Measurements from ENCODE around the gene RGS10. TPM values are rescaled to one million over a fixed set of nuclear protein-coding genes. Genes with fewer than 3 reads are reported as not detected.

The RGS10 gene
- total and polyA plus RNA-seq, 10 of the 15 experiments (the other 5 are each of a cell fraction or from before 2014, with no cell fraction given): 72.8 to 193 (median 127) TPM

- Histone ChIP-seq H3K9ac (ENCODE audit: control insufficient read depth, insufficient read depth, low read length) (no peak overlapping the region), H3K79me2 (ENCODE audit: control insufficient read depth, insufficient read depth, low read length) (peaks cover 10% of the 10 kb centered on the region), H3K4me1 (ENCODE audit: control insufficient read depth, insufficient read depth, low read length) (peaks cover 6% of the 10 kb centered on the region), H3K4me2 (ENCODE audit: control insufficient read depth, insufficient read depth) (no peak overlapping the region), H3K36me3 (ENCODE audit: control insufficient read depth in 2 of 2, insufficient read depth in 2 of 2, low read length in 1 of 2) (peaks cover 20 to 26% of the 10 kb centered on the region in 2 experiments; a peak in 3 of 4 replicates), H3K9me3 (replicated peaks; ENCODE audit: control insufficient read depth, insufficient read depth, low read length) (no peaks in the 10 kb centered on the region), H2AFZ (ENCODE audit: control insufficient read depth, low read depth, low read length) (no peak overlapping the region), H3K27me3 (replicated peaks in 1 of 2; ENCODE audit: control insufficient read depth in 2 of 2, insufficient read depth in 2 of 2, low read length in 1 of 2) (no peaks in the 10 kb centered on the region), H3K4me3 (no peak overlapping the region), H4K20me1 (ENCODE audit: control insufficient read depth, insufficient read depth) (no peaks in the 10 kb centered on the region), H3K27ac (ENCODE audit: control insufficient read depth, insufficient read depth) (no peak overlapping the region)
- intact Hi-C loops (cut with micrococcal nuclease; ENCODE audit: unreplicated experiment): no loop called here
- in situ Hi-C loops (cut with MboI): no loop called here
- no TSS peak for BruUV-seq (replicated peaks)
- ChIA-PET POLR2A (interaction anchor here (0.6 to 1.2 kb wide), 2 partner anchors 11 to 15 kb away, joined by 3 to 5 read pairs; no protein-coding TSS in a partner anchor), SMC1A (ENCODE audit: uncharacterized antibody, unreplicated experiment) (no interaction called here), RAD21 (ENCODE audit: unreplicated experiment) (no interaction called here), CTCF (interaction anchor here (0.7 kb wide), 1 partner anchor 20 kb away, joined by 3 read pairs; no protein-coding TSS in a partner anchor)
- 98% methylated on average over 19 of the region's 19 CpGs for WGBS (ENCODE audit: insufficient coverage, insufficient replicate concordance, low lambda C conversion rate, missing lambda C conversion rate)
- no peak for TF ChIP-seq PAX5 (IDR thresholded peaks at IDR 0.05; ENCODE audit: borderline replicate concordance, low read depth, low read length)
- TF ChIP-seq PKNOX1 (IDR thresholded peaks at IDR 0.05): no peak
- TF ChIP-seq ZNF207 (IDR thresholded peaks at IDR 0.05; ENCODE audit: borderline replicate concordance): no peak
- no peak for FAIRE-seq
- ATAC-seq: no peak
- DNase-seq (ENCODE audit: low read depth, low spot score): no peak
Observed at GRCh38 chr10:119523895-119524719, 18.4 kb downstream of the RGS10 start.
